Osteoblast (primary cell): ENCODE results near the gene PLS1. TPM values are rescaled to one million over a fixed set of nuclear protein-coding genes. Genes with fewer than 3 reads are reported as not detected.

Source experiments
- DNase-seq: peaks from one replicate; pipeline ENCODE4 v3.0.0; 2011; ENCODE audit warnings: low spot score, mixed read lengths; ENCODE audit not compliant: insufficient read length; ENCODE audit errors: missing footprints
- H2AFZ ChIP-seq: 2 replicates; pipeline ENCODE4 v1.6.0; 2011; ENCODE audit warnings: mild to moderate bottlenecking, low read length
- H3K27ac ChIP-seq: 2 replicates; pipeline ENCODE4 v1.5.1; 2011; ENCODE audit warnings: mild to moderate bottlenecking, low read depth, low read length, moderate library complexity
- H3K27me3 ChIP-seq: 2 replicates; pipeline ENCODE4 v1.6.0; 2012; ENCODE audit warnings: mild to moderate bottlenecking, control low read depth, inconsistent platforms, low read length, moderate library complexity; ENCODE audit not compliant: insufficient read depth
- H3K36me3 ChIP-seq: 2 replicates; pipeline ENCODE4 v1.5.1; 2011; ENCODE audit warnings: mild to moderate bottlenecking, low read length, control low read depth, moderate library complexity; ENCODE audit not compliant: insufficient read depth
- H3K4me1 ChIP-seq: 2 replicates; pipeline ENCODE4 v1.5.1; 2011; ENCODE audit warnings: mild to moderate bottlenecking, low read length, control low read depth, moderate library complexity; ENCODE audit not compliant: insufficient read depth
- H3K4me2 ChIP-seq: 2 replicates; pipeline ENCODE4 v1.6.0; 2011; ENCODE audit warnings: mild to moderate bottlenecking, low read length; ENCODE audit not compliant: insufficient read depth
- H3K4me3 ChIP-seq: fragments of 200-600 bp; sonication (generic); 3 replicates; pipeline ENCODE4 v1.5.1; 2012; ENCODE audit warnings: mild to moderate bottlenecking, low read length, inconsistent platforms; ENCODE audit not compliant: insufficient read depth
- H3K79me2 ChIP-seq: 2 replicates; pipeline ENCODE4 v1.6.0; 2012; ENCODE audit warnings: mild to moderate bottlenecking, low read length, control low read depth, inconsistent platforms; ENCODE audit not compliant: insufficient read depth
- H3K9me3 ChIP-seq: 2 replicates; pipeline ENCODE4 v1.5.1; 2011; ENCODE audit warnings: low read depth, low read length, control low read depth
- H4K20me1 ChIP-seq: 2 replicates; pipeline ENCODE4 v1.6.0; 2012; ENCODE audit warnings: mild to moderate bottlenecking, low read length, control low read depth; ENCODE audit not compliant: insufficient read depth
- small RNA-seq: library from RNA; depleted of rRNA; stranded (forward); fragments of <200 nt; gene quantifications from one replicate; pipeline ENCODE3, GENCODE V24; 2012
- total RNA-seq: library from RNA; depleted of rRNA; stranded (reverse); fragments of >200 nt; gene quantifications from 2 replicates; pipeline ENCODE4 v1.2.3, GENCODE V29; 2012
- TF ChIP-seq, protein P1 (sequence below): IDR thresholded peaks from 2 replicates; pipeline ENCODE4 v1.5.1; 2011; ENCODE audit warnings: mild to moderate bottlenecking, low read depth, low read length, moderate library complexity; ENCODE audit errors: extremely low read depth

Gene PLS1
- total RNA-seq, 1 donor: 1.1 TPM

DNA sequence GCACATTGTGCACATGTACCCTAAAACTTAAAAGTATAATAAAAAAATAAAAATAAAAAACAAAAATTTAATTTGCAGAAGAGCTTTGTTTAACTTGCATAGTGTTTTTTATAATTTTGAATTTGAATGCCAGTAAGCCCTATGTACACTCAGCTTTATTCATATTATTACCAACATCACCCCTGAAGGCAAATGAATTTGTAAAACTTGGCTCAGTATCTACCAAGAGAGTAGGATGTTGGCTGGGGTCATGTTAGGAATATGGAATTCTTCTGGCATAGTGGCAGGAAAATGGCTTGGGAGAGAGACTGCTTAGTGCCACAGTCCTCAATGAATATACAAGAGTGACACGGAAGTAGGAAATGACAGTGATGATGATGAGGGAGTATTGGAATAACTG lies 158.3 kb downstream of the PLS1 start:
- Histone ChIP-seq H3K27ac (no peak overlapping the region), H3K4me1 (no peaks in the 10 kb centered on the region), H3K36me3 (no peaks in the 10 kb centered on the region), H3K4me3 (no peak overlapping the region), H3K79me2 (no peaks in the 10 kb centered on the region), H3K9me3 (no peaks in the 10 kb centered on the region), H3K4me2 (no peak overlapping the region), H2AFZ (no peak overlapping the region), H3K27me3 (no peaks in the 10 kb centered on the region), H4K20me1 (no peaks in the 10 kb centered on the region)
- TF ChIP-seq, protein P1, sequence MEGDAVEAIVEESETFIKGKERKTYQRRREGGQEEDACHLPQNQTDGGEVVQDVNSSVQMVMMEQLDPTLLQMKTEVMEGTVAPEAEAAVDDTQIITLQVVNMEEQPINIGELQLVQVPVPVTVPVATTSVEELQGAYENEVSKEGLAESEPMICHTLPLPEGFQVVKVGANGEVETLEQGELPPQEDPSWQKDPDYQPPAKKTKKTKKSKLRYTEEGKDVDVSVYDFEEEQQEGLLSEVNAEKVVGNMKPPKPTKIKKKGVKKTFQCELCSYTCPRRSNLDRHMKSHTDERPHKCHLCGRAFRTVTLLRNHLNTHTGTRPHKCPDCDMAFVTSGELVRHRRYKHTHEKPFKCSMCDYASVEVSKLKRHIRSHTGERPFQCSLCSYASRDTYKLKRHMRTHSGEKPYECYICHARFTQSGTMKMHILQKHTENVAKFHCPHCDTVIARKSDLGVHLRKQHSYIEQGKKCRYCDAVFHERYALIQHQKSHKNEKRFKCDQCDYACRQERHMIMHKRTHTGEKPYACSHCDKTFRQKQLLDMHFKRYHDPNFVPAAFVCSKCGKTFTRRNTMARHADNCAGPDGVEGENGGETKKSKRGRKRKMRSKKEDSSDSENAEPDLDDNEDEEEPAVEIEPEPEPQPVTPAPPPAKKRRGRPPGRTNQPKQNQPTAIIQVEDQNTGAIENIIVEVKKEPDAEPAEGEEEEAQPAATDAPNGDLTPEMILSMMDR: no peak
- no peak for DNase-seq

Small RNA genes within 50 kb of the gene (small RNA-seq; reads per million reads assigned to genes)
- not detected for gene RNA5SP143

Other genes with a start within 250 kb of the PLS1 start
- 55.4 and 57.5 TPM in 2 replicates for gene XRN1, start 148.4 kb upstream of the PLS1 start, total RNA-seq
- 22.1 and 23.6 TPM in 2 replicates for gene ATR, start 17.7 kb upstream of the PLS1 start, total RNA-seq
- 19.9 and 32.1 TPM in 2 replicates for gene TRPC1, start 127.6 kb downstream of the PLS1 start, total RNA-seq